Prostate gland (tissue), 2 donors: ENCODE measurements around the gene TRIP13.

Experiments used
- CTCF ChIP-seq, 4 experiments: fragments of 200-600 bp in 2 of 4; fragments of 450-650 bp in 2 of 4; sonication (generic) in 2 of 4; IDR thresholded peaks; 1 replicate in 3 of 4; 2 replicates in 1 of 4; pipeline ENCODE4 v1.5.1; 2016 to 2019; ENCODE audit warnings: antibody characterized with exemption in 4 of 4, mild to moderate bottlenecking in 2 of 4, moderate library complexity in 2 of 4
- POLR2A ChIP-seq: fragments of 450-650 bp; IDR thresholded peaks from one replicate; pipeline ENCODE4 v1.6.1; 2016; ENCODE audit warnings: antibody characterized with exemption, mild to moderate bottlenecking
- POLR2AphosphoS5 ChIP-seq: sonication (generic); formaldehyde crosslinking; IDR thresholded peaks from one replicate; pipeline ENCODE4 v1.6.1; 2017; ENCODE audit warnings: antibody characterized with exemption

GRCh38 chr5:888638-889035, 4.0 kb upstream of the TRIP13 start:
- TF ChIP-seq CTCF (IDR thresholded peaks at IDR 0.05) (no peak), POLR2A (no peak), POLR2AphosphoS5 (no peak)
